GM13976 (cell line): ENCODE results near the gene TMEM175.

Experiments used
- DNase-seq: peaks from one replicate; pipeline ENCODE4 v3.0.0; 2012; ENCODE audit warnings: low spot score
- CTCF ChIP-seq: IDR thresholded peaks from 2 replicates; pipeline ENCODE4 v1.5.1; 2012; ENCODE audit warnings: borderline replicate concordance, mild to moderate bottlenecking; ENCODE audit not compliant: insufficient read depth; ENCODE audit errors: extremely low read depth, missing control alignments, control extremely low read depth
- in situ Hi-C: fragments of 300-500 bp; cut with MboI; formaldehyde crosslinking; loops from one replicate; pipeline ENCODE4 v1.12.0; 2022; ENCODE audit warnings: low sequenced_read_pairs, mixed read lengths, inconsistent platforms; ENCODE audit not compliant: unreplicated experiment

The TMEM175 gene

GRCh38 chr4:946517-947471, 14.5 kb downstream of the TMEM175 start:
- no peak for DNase-seq
- no peak for TF ChIP-seq CTCF
- in situ Hi-C loops = no loop called here

GRCh38 chr4:947491-947971, 15.3 kb downstream of the TMEM175 start:
- DNase-seq = no peak
- in situ Hi-C loops = no loop called here
- TF ChIP-seq CTCF = no peak

GRCh38 chr4:948101-948935, 16.1 kb downstream of the TMEM175 start:
- in situ Hi-C loops = no loop called here
- DNase-seq = no peak
- TF ChIP-seq CTCF = no peak

GRCh38 chr4:948936-949300, 16.7 kb downstream of the TMEM175 start:
- TF ChIP-seq CTCF = no peak
- in situ Hi-C loops = no loop called here
- no peak for DNase-seq

GRCh38 chr4:949656-950055, 17.4 kb downstream of the TMEM175 start:
- DNase-seq = no peak
- in situ Hi-C loops = no loop called here
- TF ChIP-seq CTCF = no peak
